AG09309 (cell line): ENCODE measurements around the gene SMCHD1.

Experiments used
- DNase-seq: peaks from one replicate; pipeline ENCODE4 v3.0.0-alpha.2; 2010; ENCODE audit warnings: low read depth
- H3K4me3 ChIP-seq: 2 replicates; pipeline ENCODE4 v1.5.1; 2011; ENCODE audit warnings: mild to moderate bottlenecking, low read depth, low read length, moderate library complexity; ENCODE audit not compliant: control insufficient read depth
- CTCF ChIP-seq: IDR thresholded peaks from 2 replicates; pipeline ENCODE4 v1.5.1; 2011; ENCODE audit warnings: mild to moderate bottlenecking, low read depth, low read length, inconsistent platforms; ENCODE audit not compliant: insufficient read depth, control insufficient read depth; ENCODE audit errors: missing control alignments

The SMCHD1 gene

GRCh38 chr18:2625217-2625616 lies 30.3 kb upstream of the SMCHD1 start:
- TF ChIP-seq CTCF: no peak
- no peak overlapping the region for H3K4me3 ChIP-seq
- DNase-seq: no peak

- no peak overlapping the region for H3K4me3 ChIP-seq
- TF ChIP-seq CTCF: no peak
- no peak for DNase-seq
Observed at GRCh38 chr18:2627821-2628276, 27.7 kb upstream of the SMCHD1 start.

GRCh38 chr18:2629003-2629402 lies 26.5 kb upstream of the SMCHD1 start:
- H3K4me3 ChIP-seq: no peak overlapping the region
- no peak for TF ChIP-seq CTCF
- no peak for DNase-seq

- no peak for TF ChIP-seq CTCF
- no peak overlapping the region for H3K4me3 ChIP-seq
- DNase-seq: no peak
Observed at GRCh38 chr18:2635586-2635985, 19.9 kb upstream of the SMCHD1 start.

GRCh38 chr18:2636126-2636631 lies 19.3 kb upstream of the SMCHD1 start:
- TF ChIP-seq CTCF: no peak
- no peak overlapping the region for H3K4me3 ChIP-seq
- DNase-seq: no peak

GRCh38 chr18:2641638-2642037 lies 13.9 kb upstream of the SMCHD1 start:
- H3K4me3 ChIP-seq: no peak overlapping the region
- TF ChIP-seq CTCF: no peak
- DNase-seq: no peak

GRCh38 chr18:2642771-2643170 lies 12.8 kb upstream of the SMCHD1 start:
- no peak for TF ChIP-seq CTCF
- DNase-seq: no peak
- H3K4me3 ChIP-seq: no peak overlapping the region
